Mucosa of rectum (tissue), 2 donors: Measurements from ENCODE around the gene PCDHA2.
"Not testable (repeated sequence)": the region's sequence is repeated elsewhere in the genome, so short reads cannot be mapped to it uniquely, and the experiment has no call there.

Experiments used
- H3K27ac ChIP-seq, 2 donors: one replicate each; pipeline ENCODE4 v1.7.0; 2013; ENCODE audit warnings: inconsistent platforms in 2 of 2, low read depth in 2 of 2, low read length in 2 of 2
- H3K27me3 ChIP-seq, 2 donors: one replicate each; pipeline ENCODE4 v1.7.0; 2013; ENCODE audit warnings: low read length in 2 of 2; ENCODE audit not compliant: control insufficient read depth in 2 of 2, insufficient read depth in 2 of 2
- H3K36me3 ChIP-seq, 2 donors: one replicate each; pipeline ENCODE4 v1.7.0; 2013; ENCODE audit warnings: low read length in 2 of 2; ENCODE audit not compliant: control insufficient read depth in 2 of 2, insufficient read depth in 2 of 2
- H3K4me1 ChIP-seq, 2 donors: one replicate each; pipeline ENCODE4 v1.7.0; 2013; ENCODE audit warnings: low read length in 2 of 2, mild to moderate bottlenecking in 1 of 2; ENCODE audit not compliant: control insufficient read depth in 2 of 2, insufficient read depth in 2 of 2
- H3K4me3 ChIP-seq, 2 donors: one replicate each; pipeline ENCODE4 v1.7.0; 2013; ENCODE audit warnings: low read length in 2 of 2
- H3K9ac ChIP-seq, 2 donors: one replicate each; pipeline ENCODE4 v1.7.0; 2013; ENCODE audit warnings: low read length in 2 of 2, low read depth in 1 of 2, mild to moderate bottlenecking in 1 of 2
- H3K9me3 ChIP-seq, 2 donors: one replicate each; pipeline ENCODE4 v1.7.0; 2013; ENCODE audit warnings: low read length in 2 of 2; ENCODE audit not compliant: control insufficient read depth in 2 of 2
- donor health status: healthy.
- donor health status: Normal muscosa, but diverticular disease.

The PCDHA2 gene

DNA sequence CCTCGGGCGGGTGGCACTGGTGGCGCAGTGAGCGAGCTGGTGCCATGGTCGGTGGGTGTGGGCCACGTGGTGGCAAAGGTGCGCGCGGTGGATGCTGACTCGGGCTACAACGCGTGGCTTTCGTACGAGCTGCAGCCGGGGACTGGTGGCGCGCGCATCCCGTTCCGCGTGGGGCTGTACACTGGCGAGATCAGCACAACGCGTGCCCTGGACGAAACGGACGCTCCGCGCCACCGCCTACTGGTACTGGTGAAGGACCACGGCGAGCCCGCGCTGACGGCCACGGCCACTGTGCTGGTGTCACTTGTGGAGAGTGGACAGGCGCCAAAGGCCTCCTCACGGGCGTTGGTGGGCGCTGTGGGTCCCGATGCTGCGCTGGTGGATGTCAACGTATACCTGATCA is 14.2 kb downstream of the PCDHA2 start:
- no peaks in the 10 kb centered on the region for H3K27me3 ChIP-seq
- no peak overlapping the region for H3K4me3 ChIP-seq
- H3K36me3 ChIP-seq: no peaks in the 10 kb centered on the region
- H3K4me1 ChIP-seq: no peaks in the 10 kb centered on the region
- peaks cover 0 to 7% of the 10 kb centered on the region in 2 donors for H3K9me3 ChIP-seq
- no peak overlapping the region for H3K27ac ChIP-seq
- H3K9ac ChIP-seq: no peak overlapping the region

DNA sequence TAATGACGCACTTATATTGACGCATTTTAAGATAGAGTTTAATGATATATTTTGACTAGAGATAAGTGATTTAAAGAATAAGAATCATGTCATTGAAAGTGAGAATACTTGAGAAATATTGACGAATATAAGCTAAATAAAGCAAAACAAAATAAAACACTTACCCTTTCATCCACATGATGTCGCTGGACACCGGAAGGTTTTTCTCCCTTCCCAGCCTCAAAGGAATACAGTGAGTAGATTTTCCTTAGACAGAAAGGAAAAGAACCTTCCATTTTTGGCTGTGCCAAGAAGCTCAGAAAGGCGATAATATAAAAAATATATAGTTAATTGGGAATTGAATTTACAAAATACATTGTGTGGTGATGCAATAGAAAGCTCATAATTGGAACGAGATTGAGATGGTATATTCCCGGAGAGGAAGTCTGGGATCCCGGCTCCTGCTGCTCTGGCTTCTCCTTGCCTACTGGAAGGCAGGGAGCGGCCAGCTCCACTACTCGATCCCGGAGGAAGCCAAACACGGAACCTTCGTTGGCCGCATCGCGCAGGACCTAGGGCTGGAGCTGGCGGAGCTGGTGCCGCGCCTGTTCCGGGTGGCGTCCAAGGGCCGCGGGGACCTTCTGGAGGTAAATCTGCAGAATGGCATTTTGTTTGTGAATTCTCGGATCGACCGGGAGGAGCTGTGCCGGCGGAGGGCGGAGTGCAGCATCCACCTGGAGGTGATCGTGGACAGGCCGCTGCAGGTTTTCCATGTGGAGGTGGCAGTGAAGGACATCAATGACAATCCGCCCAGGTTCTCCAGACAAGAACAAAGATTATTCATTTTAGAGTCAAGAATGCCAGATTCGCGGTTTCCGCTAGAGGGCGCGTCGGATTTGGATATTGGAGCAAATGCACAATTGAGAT is 27.0 kb downstream of the PCDHA2 start, which contains the start of gene PCDHA5:
TSS of gene PCDHA5 (plus strand) at position 239 of the 906 bp plus-strand sequence.
- Histone ChIP-seq H3K27ac (no peak within 1 kb of the TSS), H3K27me3 (no peaks in the 10 kb centered on the region), H3K4me1 (no peaks in the 10 kb centered on the region), H3K4me3 (no peak within 1 kb of the TSS), H3K9me3 (peaks cover 0 to 3% of the 10 kb centered on the region in 2 donors), H3K36me3 (no peaks in the 10 kb centered on the region), H3K9ac (no peak within 1 kb of the TSS)

DNA sequence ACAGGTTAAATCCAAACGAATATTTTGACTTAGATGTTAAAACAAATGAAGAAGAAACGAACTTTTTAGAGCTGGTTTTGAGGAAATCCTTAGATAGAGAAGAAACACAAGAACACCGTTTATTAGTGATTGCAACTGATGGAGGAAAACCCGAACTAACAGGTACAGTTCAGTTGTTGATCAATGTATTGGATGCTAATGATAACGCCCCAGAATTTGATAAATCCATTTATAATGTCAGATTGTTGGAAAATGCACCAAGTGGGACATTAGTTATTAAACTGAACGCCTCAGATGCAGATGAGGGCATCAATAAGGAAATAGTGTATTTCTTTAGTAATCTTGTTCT is 27.6 kb downstream of the PCDHA2 start:
- Histone ChIP-seq H3K4me1 (no peaks in the 10 kb centered on the region), H3K9me3 (peaks cover 0 to 3% of the 10 kb centered on the region in 2 donors), H3K27ac (no peak overlapping the region), H3K9ac (no peak overlapping the region), H3K27me3 (no peaks in the 10 kb centered on the region), H3K4me3 (no peak overlapping the region), H3K36me3 (no peaks in the 10 kb centered on the region)

DNA sequence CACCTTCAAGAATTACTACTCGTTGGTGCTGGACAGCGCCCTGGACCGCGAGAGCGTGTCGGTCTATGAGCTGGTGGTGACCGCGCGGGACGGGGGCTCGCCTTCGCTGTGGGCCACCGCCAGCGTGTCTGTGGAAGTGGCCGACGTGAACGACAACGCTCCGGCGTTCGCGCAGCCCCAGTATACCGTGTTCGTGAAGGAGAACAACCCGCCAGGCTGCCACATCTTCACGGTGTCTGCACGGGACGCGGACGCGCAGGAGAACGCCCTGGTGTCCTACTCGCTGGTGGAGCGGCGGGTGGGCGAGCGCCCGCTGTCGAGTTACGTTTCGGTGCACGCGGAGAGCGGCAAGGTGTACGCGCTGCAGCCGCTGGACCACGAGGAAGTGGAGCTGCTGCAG is 28.3 kb downstream of the PCDHA2 start:
- H3K27me3 ChIP-seq, H3K9me3 ChIP-seq, H3K4me3 ChIP-seq, H3K4me1 ChIP-seq, H3K9ac ChIP-seq, H3K36me3 ChIP-seq, H3K27ac ChIP-seq: not testable (repeated sequence)

DNA sequence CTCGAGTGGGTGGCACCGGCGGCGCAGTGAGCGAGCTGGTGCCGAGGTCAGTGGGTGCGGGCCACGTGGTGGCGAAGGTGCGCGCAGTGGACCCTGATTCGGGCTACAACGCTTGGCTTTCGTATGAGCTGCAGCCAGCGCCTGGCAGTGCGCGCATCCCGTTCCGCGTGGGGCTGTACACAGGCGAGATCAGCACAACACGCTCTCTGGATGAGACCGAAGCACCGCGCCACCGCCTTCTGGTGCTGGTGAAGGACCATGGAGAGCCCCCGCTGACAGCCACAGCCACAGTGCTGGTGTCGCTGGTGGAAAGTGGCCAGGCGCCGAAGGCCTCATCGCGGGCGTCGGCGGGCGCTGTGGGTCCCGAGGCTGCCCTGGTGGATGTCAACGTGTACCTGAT is 28.8 kb downstream of the PCDHA2 start:
- Histone ChIP-seq H3K27me3 (no peaks in the 10 kb centered on the region), H3K36me3 (no peaks in the 10 kb centered on the region), H3K4me3 (no peak overlapping the region), H3K9ac (no peak overlapping the region), H3K9me3 (peaks cover 5% of the 10 kb centered on the region in 2 donors), H3K27ac (no peak overlapping the region), H3K4me1 (no peaks in the 10 kb centered on the region)

DNA sequence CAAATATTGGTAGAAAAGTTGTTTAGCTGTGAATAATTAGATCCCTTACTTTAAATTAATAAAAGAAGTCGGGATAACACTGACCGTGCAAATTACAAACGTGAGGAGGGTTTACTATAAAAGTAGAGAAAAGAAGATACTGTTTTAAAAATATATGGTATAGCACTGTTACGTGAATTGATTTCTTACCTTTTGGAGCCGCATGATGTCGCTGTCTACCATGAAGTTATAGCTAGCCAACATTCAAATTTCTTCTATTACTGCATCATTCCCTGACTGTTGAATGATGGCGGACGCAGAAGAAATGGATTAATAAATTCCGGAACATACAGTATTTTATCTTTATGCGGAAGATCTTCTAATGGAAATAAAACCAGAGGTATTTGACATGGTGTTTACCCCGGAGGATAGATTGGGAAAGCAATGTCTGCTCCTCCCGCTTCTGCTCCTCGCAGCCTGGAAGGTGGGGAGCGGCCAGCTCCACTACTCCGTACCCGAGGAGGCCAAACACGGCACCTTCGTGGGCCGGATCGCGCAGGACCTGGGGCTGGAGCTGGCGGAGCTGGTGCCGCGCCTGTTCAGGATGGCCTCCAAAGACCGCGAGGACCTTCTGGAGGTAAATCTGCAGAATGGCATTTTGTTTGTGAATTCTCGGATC is 33.2 kb downstream of the PCDHA2 start, which contains the start of gene PCDHA6:
TSS of gene PCDHA6 (plus strand) at position 257 of the 658 bp plus-strand sequence. CDS start at position 389, 132 bp downstream.
- no peak within 1 kb of the TSS for H3K4me3 ChIP-seq
- peaks cover 5 to 9% of the 10 kb centered on the region in 2 donors for H3K9me3 ChIP-seq
- no peaks in the 10 kb centered on the region for H3K36me3 ChIP-seq
- H3K4me1 ChIP-seq: no peaks in the 10 kb centered on the region
- no peak within 1 kb of the TSS for H3K27ac ChIP-seq
- H3K9ac ChIP-seq: no peak within 1 kb of the TSS
- H3K27me3 ChIP-seq: no peaks in the 10 kb centered on the region

DNA sequence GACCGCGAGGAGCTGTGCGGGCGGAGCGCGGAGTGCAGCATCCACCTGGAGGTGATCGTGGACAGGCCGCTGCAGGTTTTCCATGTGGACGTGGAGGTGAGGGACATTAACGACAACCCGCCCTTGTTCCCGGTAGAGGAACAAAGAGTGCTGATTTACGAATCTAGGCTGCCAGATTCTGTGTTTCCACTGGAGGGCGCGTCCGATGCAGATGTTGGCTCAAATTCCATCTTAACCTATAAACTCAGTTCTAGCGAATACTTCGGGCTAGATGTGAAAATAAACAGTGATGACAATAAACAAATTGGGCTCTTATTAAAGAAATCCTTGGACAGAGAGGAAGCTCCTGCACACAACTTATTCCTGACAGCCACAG is 33.7 kb downstream of the PCDHA2 start:
- Histone ChIP-seq H3K9me3 (peaks cover 5 to 13% of the 10 kb centered on the region in 2 donors), H3K4me1 (no peaks in the 10 kb centered on the region), H3K27ac (no peak overlapping the region), H3K27me3 (no peaks in the 10 kb centered on the region), H3K36me3 (no peaks in the 10 kb centered on the region), H3K9ac (no peak overlapping the region), H3K4me3 (no peak overlapping the region)

DNA sequence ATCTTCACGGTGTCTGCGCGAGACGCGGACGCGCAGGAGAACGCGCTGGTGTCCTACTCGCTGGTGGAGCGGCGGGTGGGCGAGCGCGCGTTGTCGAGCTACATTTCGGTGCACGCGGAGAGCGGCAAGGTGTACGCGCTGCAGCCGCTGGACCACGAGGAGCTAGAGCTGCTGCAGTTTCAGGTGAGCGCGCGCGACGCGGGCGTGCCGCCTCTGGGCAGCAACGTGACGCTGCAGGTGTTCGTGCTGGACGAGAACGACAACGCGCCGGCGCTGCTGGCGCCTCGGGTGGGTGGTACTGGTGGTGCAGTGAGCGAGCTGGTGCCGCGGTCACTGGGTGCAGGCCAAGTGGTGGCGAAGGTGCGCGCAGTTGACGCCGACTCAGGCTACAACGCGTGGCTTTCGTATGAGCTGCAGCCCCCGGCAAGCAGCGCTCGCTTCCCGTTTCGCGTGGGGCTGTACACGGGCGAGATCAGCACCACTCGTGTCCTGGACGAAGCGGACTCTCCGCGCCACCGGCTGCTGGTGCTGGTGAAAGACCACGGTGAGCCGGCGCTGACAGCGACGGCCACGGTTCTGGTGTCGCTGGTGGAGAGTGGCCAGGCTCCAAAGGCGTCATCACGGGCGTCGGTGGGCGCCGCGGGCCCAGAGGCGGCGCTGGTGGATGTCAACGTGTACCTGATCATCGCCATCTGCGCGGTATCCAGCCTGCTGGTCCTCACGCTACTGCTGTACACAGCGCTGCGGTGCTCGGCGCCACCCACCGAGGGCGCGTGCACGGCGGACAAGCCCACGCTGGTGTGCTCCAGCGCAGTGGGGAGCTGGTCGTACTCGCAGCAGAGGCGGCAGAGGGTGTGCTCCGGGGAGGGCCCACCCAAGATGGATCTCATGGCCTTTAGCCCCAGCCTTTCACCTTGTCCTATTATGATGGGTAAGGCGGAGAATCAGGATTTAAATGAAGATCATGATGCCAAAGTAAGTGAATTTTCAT is 35.2 kb downstream of the PCDHA2 start:
- H3K9ac ChIP-seq, H3K36me3 ChIP-seq, H3K27ac ChIP-seq, H3K27me3 ChIP-seq, H3K4me3 ChIP-seq, H3K4me1 ChIP-seq: not testable (repeated sequence)
- H3K9me3 ChIP-seq: peaks cover 5 to 13% of the 10 kb centered on the region in 2 donors

DNA sequence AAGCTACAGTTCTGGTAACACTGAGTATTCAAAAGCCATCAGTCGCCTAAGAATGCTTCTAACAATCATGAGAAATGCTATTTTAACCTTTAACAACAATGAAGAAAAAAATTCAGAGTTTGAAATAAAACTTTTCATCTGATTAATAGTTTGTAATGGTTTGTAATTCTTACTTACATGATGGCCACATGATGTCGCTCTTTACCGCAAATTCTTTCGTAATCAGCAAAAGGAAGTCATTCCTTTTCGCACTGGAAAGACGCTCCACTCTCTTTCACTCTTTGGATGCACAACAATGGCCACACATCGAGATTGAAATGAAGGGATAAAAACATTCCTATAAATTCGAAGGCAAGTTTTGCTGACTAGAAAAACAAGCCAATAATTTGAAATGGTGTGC is 39.3 kb downstream of the PCDHA2 start, which contains the start of gene PCDHA7:
TSS of gene PCDHA7 (plus strand) at position 277 of the 400 bp plus-strand sequence. CDS start at position 392, 115 bp downstream.
- Histone ChIP-seq H3K9ac (no peak within 1 kb of the TSS), H3K4me1 (no peaks in the 10 kb centered on the region), H3K27me3 (no peaks in the 10 kb centered on the region), H3K4me3 (no peak within 1 kb of the TSS), H3K9me3 (peaks cover 8 to 12% of the 10 kb centered on the region in 2 donors), H3K27ac (no peak within 1 kb of the TSS), H3K36me3 (no peaks in the 10 kb centered on the region)
